Naive B cell (primary cell): ENCODE data around the gene PDIK1L. TPM values are rescaled to one million over a fixed set of nuclear protein-coding genes. Genes with fewer than 3 reads are reported as not detected.
"Not testable (repeated sequence)": the region's sequence is repeated elsewhere in the genome, so short reads cannot be mapped to it uniquely, and the experiment has no call there.

Source experiments
- ATAC-seq, 2 donors: fragments of 150-1000 bp; cut with Tn5 transposase; 2 replicates each; pipeline ENCODE4 v1.10.0; 2021; ENCODE audit warnings: low read depth in 2 of 2, mild to moderate bottlenecking in 2 of 2, moderate library complexity in 2 of 2
- DNase-seq: peaks from one replicate; pipeline ENCODE4 v3.0.0; 2022
- H3K27ac Mint-ChIP-seq, 6 donors: one replicate each; pipeline ENCODE4 v1.8.0; 2020 to 2022; ENCODE audit warnings: mild to moderate bottlenecking in 6 of 6, mixed read lengths in 6 of 6, moderate library complexity in 5 of 6, inconsistent platforms in 2 of 6
- H3K27me3 Mint-ChIP-seq, 3 donors: one replicate each; pipeline ENCODE4 v1.8.0; 2021 to 2022; ENCODE audit warnings: mixed read lengths in 3 of 3, mild to moderate bottlenecking in 1 of 3
- H3K36me3 Mint-ChIP-seq, 2 donors: one replicate each; pipeline ENCODE4 v1.8.0; 2020 to 2022; ENCODE audit warnings: mixed read lengths in 2 of 2, inconsistent platforms in 1 of 2, mild to moderate bottlenecking in 1 of 2
- H3K4me1 Mint-ChIP-seq, 3 donors: one replicate each; pipeline ENCODE4 v1.8.0; 2020 to 2022; ENCODE audit warnings: mixed read lengths in 3 of 3, inconsistent platforms in 1 of 3, mild to moderate bottlenecking in 1 of 3, moderate library complexity in 1 of 3
- H3K4me3 Mint-ChIP-seq, 8 donors: one replicate each; pipeline ENCODE4 v1.8.0; 2020 to 2022; ENCODE audit warnings: mild to moderate bottlenecking in 8 of 8, mixed read lengths in 8 of 8, moderate library complexity in 8 of 8, inconsistent platforms in 2 of 8
- H3K9me3 Mint-ChIP-seq, 7 donors: one replicate each; pipeline ENCODE4 v1.8.0; 2020 to 2022; ENCODE audit warnings: mixed read lengths in 7 of 7, mild to moderate bottlenecking in 5 of 7, inconsistent platforms in 2 of 7, moderate library complexity in 1 of 7
- polyA plus RNA-seq, 6 donors: library from polyadenylated mRNA; unstranded; fragments of 300-500 nt; fragmentation: Illumina TruSeq; gene quantifications; one replicate each; pipeline ENCODE4 v1.2.3, GENCODE V29; 2021; ENCODE audit warnings: low read depth in 6 of 6

PDIK1L gene
- polyA plus RNA-seq, 6 donors from 2014 or later = 3.2 to 6.0 (median 4.9) TPM

- Mint-ChIP-seq H3K27me3 (peaks cover 4 to 24% (median 23%) of the 10 kb centered on the region in 3 donors), H3K4me3 (no peak overlapping the region), H3K9me3 (no peaks in the 10 kb centered on the region), H3K27ac (no peak overlapping the region), H3K4me1 (no peaks in the 10 kb centered on the region), H3K36me3 (no peaks in the 10 kb centered on the region)
- ATAC-seq (no peak), DNase-seq (no peak)
Measured at GRCh38 chr1:26096471-26096870, 15.2 kb upstream of the PDIK1L start.

- Mint-ChIP-seq H3K27ac (no peak overlapping the region), H3K27me3 (peaks cover 0 to 16% (median 11%) of the 10 kb centered on the region in 3 donors), H3K4me3 (no peak overlapping the region), H3K4me1 (no peaks in the 10 kb centered on the region), H3K9me3 (no peaks in the 10 kb centered on the region), H3K36me3 (no peaks in the 10 kb centered on the region)
- no peak for DNase-seq
- no peak for ATAC-seq
Measured at GRCh38 chr1:26097696-26098095, 13.9 kb upstream of the PDIK1L start.

- Mint-ChIP-seq H3K4me1 (no peaks in the 10 kb centered on the region), H3K27ac (no peak overlapping the region)
- ATAC-seq = no peak
Measured at GRCh38 chr1:26098602-26099001, 13.0 kb upstream of the PDIK1L start.

GRCh38 chr1:26099780-26100179 is 11.8 kb upstream of the PDIK1L start:
- no peak for ATAC-seq
- no peak for DNase-seq
- Mint-ChIP-seq H3K4me1 (peaks cover 0 to under 1% (median 0%) of the 10 kb centered on the region in 3 donors), H3K27me3 (peaks cover under 1 to 13% (median 11%) of the 10 kb centered on the region in 3 donors), H3K36me3 (no peaks in the 10 kb centered on the region), H3K4me3 (no peak overlapping the region), H3K27ac (no peak overlapping the region), H3K9me3 (no peaks in the 10 kb centered on the region)

More at GRCh38 chr1:26098602-26099001, 13.0 kb upstream of the PDIK1L start:
- Mint-ChIP-seq H3K36me3 (no peaks in the 10 kb centered on the region), H3K9me3 (no peaks in the 10 kb centered on the region), H3K27me3 (peaks cover 0 to 13% (median 11%) of the 10 kb centered on the region in 3 donors), H3K4me3 (no peak overlapping the region)
- no peak for DNase-seq

GRCh38 chr1:26100204-26100603 is 11.4 kb upstream of the PDIK1L start:
- H3K9me3 Mint-ChIP-seq, H3K27ac Mint-ChIP-seq, H3K4me1 Mint-ChIP-seq, ATAC-seq, DNase-seq, H3K36me3 Mint-ChIP-seq, H3K4me3 Mint-ChIP-seq: not testable (repeated sequence)
- H3K27me3 Mint-ChIP-seq = peaks cover 4 to 13% (median 11%) of the 10 kb centered on the region in 3 donors

GRCh38 chr1:26102119-26102518 is 9.5 kb upstream of the PDIK1L start:
- H3K4me3 Mint-ChIP-seq = no peak overlapping the region
- no peaks in the 10 kb centered on the region for H3K36me3 Mint-ChIP-seq
- DNase-seq (no peak), ATAC-seq (no peak)
- H3K4me1 Mint-ChIP-seq = peaks cover 0 to 6% (median 3%) of the 10 kb centered on the region in 3 donors
- no peaks in the 10 kb centered on the region for H3K9me3 Mint-ChIP-seq
- H3K27ac Mint-ChIP-seq = peak overlapping the region in 1 of 6 donors; percentile 36
- peaks cover 4 to 13% (median 11%) of the 10 kb centered on the region in 3 donors for H3K27me3 Mint-ChIP-seq

GRCh38 chr1:26102526-26102925 is 9.1 kb upstream of the PDIK1L start:
- DNase-seq (no peak), ATAC-seq (no peak)
- H3K4me1 Mint-ChIP-seq = peaks cover 0 to 6% (median 3%) of the 10 kb centered on the region in 3 donors
- H3K9me3 Mint-ChIP-seq = no peaks in the 10 kb centered on the region
- no peak overlapping the region for H3K27ac Mint-ChIP-seq
- H3K4me3 Mint-ChIP-seq = no peak overlapping the region
- H3K27me3 Mint-ChIP-seq = peaks cover 4 to 13% (median 11%) of the 10 kb centered on the region in 3 donors
- no peaks in the 10 kb centered on the region for H3K36me3 Mint-ChIP-seq

GRCh38 chr1:26105226-26105548 is 6.4 kb upstream of the PDIK1L start:
- ATAC-seq, H3K4me1 Mint-ChIP-seq, H3K4me3 Mint-ChIP-seq, H3K9me3 Mint-ChIP-seq, H3K36me3 Mint-ChIP-seq, DNase-seq: not testable (repeated sequence)
- peak overlapping the region in 1 of 6 donors; percentile 40 for H3K27ac Mint-ChIP-seq
- H3K27me3 Mint-ChIP-seq = peaks cover 4 to 13% (median 10%) of the 10 kb centered on the region in 3 donors

GRCh38 chr1:26109229-26110164 is 2.1 kb upstream of the PDIK1L start:
- H3K4me3 Mint-ChIP-seq = peak overlapping the region in 7 of 8 donors; percentile 82 to 96 (median 85)
- H3K27ac Mint-ChIP-seq = peak overlapping the region in 1 of 6 donors; percentile 93
- ATAC-seq (no peak), DNase-seq (no peak)
- peaks cover 0 to 4% (median 0%) of the 10 kb centered on the region in 3 donors for H3K27me3 Mint-ChIP-seq
- H3K36me3 Mint-ChIP-seq = peaks cover 0 to 5% of the 10 kb centered on the region in 2 donors
- H3K4me1 Mint-ChIP-seq = peaks cover 12 to 24% (median 15%) of the 10 kb centered on the region in 3 donors
- no peaks in the 10 kb centered on the region for H3K9me3 Mint-ChIP-seq

- peaks cover 12 to 18% (median 12%) of the 10 kb centered on the region in 3 donors for H3K4me1 Mint-ChIP-seq
- peak; percentile 53 to 54 for ATAC-seq
- peaks cover 0 to 7% of the 10 kb centered on the region in 2 donors for H3K36me3 Mint-ChIP-seq
- peak; percentile 67 for DNase-seq
- H3K9me3 Mint-ChIP-seq = no peaks in the 10 kb centered on the region
- no peaks in the 10 kb centered on the region for H3K27me3 Mint-ChIP-seq
- peak overlapping the region in 5 of 6 donors; percentile 56 to 93 (median 84) for H3K27ac Mint-ChIP-seq
- H3K4me3 Mint-ChIP-seq = peak overlapping the region; percentile 82 to 96 (median 88)
Measured at GRCh38 chr1:26110731-26111529, 694 bp upstream of the PDIK1L start.

- peak overlapping the region in 5 of 6 donors; percentile 53 to 90 (median 84) for H3K27ac Mint-ChIP-seq
- no peaks in the 10 kb centered on the region for H3K27me3 Mint-ChIP-seq
- no peaks in the 10 kb centered on the region for H3K9me3 Mint-ChIP-seq
- H3K4me1 Mint-ChIP-seq = peaks cover 12 to 20% (median 13%) of the 10 kb centered on the region in 3 donors
- peak overlapping the region; percentile 84 to 95 (median 94) for H3K4me3 Mint-ChIP-seq
- ATAC-seq (no peak), DNase-seq (peak; percentile 19)
- peaks cover 0 to 7% of the 10 kb centered on the region in 2 donors for H3K36me3 Mint-ChIP-seq
Measured at GRCh38 chr1:26112407-26112775, 767 bp downstream of the PDIK1L start.

- Mint-ChIP-seq H3K4me1 (peaks cover 15 to 28% (median 24%) of the 10 kb centered on the region in 3 donors), H3K9me3 (no peaks in the 10 kb centered on the region), H3K27me3 (no peaks in the 10 kb centered on the region), H3K36me3 (peaks cover 0 to 7% of the 10 kb centered on the region in 2 donors), H3K4me3 (peak overlapping the region in 1 of 8 donors; percentile 84), H3K27ac (no peak overlapping the region)
- DNase-seq (no peak), ATAC-seq (no peak)
Measured at GRCh38 chr1:26114165-26114927, 2.7 kb downstream of the PDIK1L start.
